Heart left ventricle (tissue), 16 donors: Measurements from ENCODE around the gene AEBP1. TPM values are rescaled to one million over a fixed set of nuclear protein-coding genes. Genes with fewer than 3 reads are reported as not detected.

Experiments
- ATAC-seq, 4 donors: fragments of 200-7000 bp; cut with Tn5 transposase; one replicate each; pipeline ENCODE4 v1.9.1; 2020 to 2022; ENCODE audit warnings: moderate library complexity in 4 of 4, mild to moderate bottlenecking in 3 of 4, moderate number of reproducible peaks in 1 of 4
- DNase-seq, 5 donors: peaks; one replicate each; pipeline ENCODE4 v3.0.0-alpha.2; 2020
- H3K27ac ChIP-seq, 12 donors: fragments of 200-600 bp; sonication (generic) in 4 of 12; one replicate each; pipeline versions ENCODE4 v1.5.0 to v1.8.0; 2016 to 2022; ENCODE audit warnings: mild to moderate bottlenecking in 2 of 12
- H3K27me3 ChIP-seq, 9 donors: fragments of 200-600 bp; sonication (generic) in 2 of 9; one replicate each; pipeline versions ENCODE4 v1.5.1 to v1.8.0; 2016 to 2022; ENCODE audit warnings: mild to moderate bottlenecking in 3 of 9
- H3K36me3 ChIP-seq, 9 donors: fragments of 200-600 bp; sonication (generic) in 2 of 9; one replicate each; pipeline versions ENCODE4 v1.5.0 to v1.8.0; 2018 to 2022; ENCODE audit warnings: mild to moderate bottlenecking in 2 of 9
- H3K4me1 ChIP-seq, 12 donors: fragments of 200-600 bp; sonication (generic) in 4 of 12; one replicate each; pipeline versions ENCODE4 v1.5.0 to v1.8.0; 2016 to 2022; ENCODE audit warnings: mild to moderate bottlenecking in 3 of 12
- H3K4me3 ChIP-seq, 12 donors: fragments of 200-600 bp; sonication (generic) in 4 of 12; one replicate each; pipeline versions ENCODE4 v1.5.0 to v1.8.0; 2017 to 2022; ENCODE audit warnings: mild to moderate bottlenecking in 9 of 12, moderate library complexity in 4 of 12
- H3K9me3 ChIP-seq, 12 donors: fragments of 200-600 bp; sonication (generic) in 4 of 12; one replicate each; pipeline versions ENCODE4 v1.5.0 to v1.8.0; 2016 to 2022; ENCODE audit warnings: mild to moderate bottlenecking in 1 of 12
- POLR2A ChIP-seq, 2 donors: fragments of 450-650 bp; IDR thresholded peaks; one replicate each; pipeline ENCODE4 v1.6.1; 2017; ENCODE audit warnings: antibody characterized with exemption in 2 of 2, mild to moderate bottlenecking in 2 of 2, moderate library complexity in 2 of 2
- WGBS, 4 donors: extraction: QIAGEN DNeasy Blood & Tissue Kit in 2 of 4; methylation state at CpG; one replicate each; pipeline versions ENCODE4 v1.1.5 to v1.1.7; 2013 to 2018; 5-methylcytosine and 5-hydroxymethylcytosine counted together
- intact Hi-C, 10 donors: fragments of 100-400 bp; cut with DNase I; formaldehyde crosslinking; loops; one replicate each; pipeline versions ENCODE4 v1.11.1 to v1.14.2; 2022
- polyA plus RNA-seq, 2 donors: library from polyadenylated mRNA; stranded (reverse); fragments of 200-250 nt; gene quantifications; one replicate each; pipeline ENCODE4 v1.2.3, GENCODE V29; 2013
- total RNA-seq, 9 donors: library from RNA; depleted of rRNA in 2 of 9; stranded (reverse); fragments of >200 nt in 2 of 9; fragmentation: NEBNext Ultra II Directional in 3 of 9; extraction: Animal tissue kit (Norgen Biotek cat#: 25700) in 3 of 9; gene quantifications; one replicate each; pipeline versions ENCODE4 v1.1.0 to v1.2.4, GENCODE V29; 2016 to 2023
- TF ChIP-seq, protein P1 (sequence below), 12 donors: fragments of 200-600 bp; sonication (generic) in 4 of 12; IDR thresholded peaks; one replicate each; pipeline versions ENCODE4 v1.5.0 to v1.8.0; 2018 to 2022; ENCODE audit warnings: antibody characterized with exemption in 12 of 12, mild to moderate bottlenecking in 5 of 12
- donor health status: ischemic (EF 13 %, LVEDD 7.1; RV severe dilation, severe dysfunction).
- donor health status: healthy with polysubstance abuse.
- donor health status: DM: no; HTN: yes; CAD: no.
- donor health status: DM: no; HTN: no; CAD: no.
- donor health status: ischemic (EF 25% LVEDD 6.9; RV normal size, moderate dysfunction).
- donor health status: ischemic (EF 25% LVEDD 5.7; RV mildly dilated, moderate dysfunction).
- donor health status: healthy.
- donor health status: DM: yes; HTN: yes; CAD: no.
- donor health status: ischemic (EF 35%, LVEDD 5.7; RV mildly dilated, moderate dysfunction).
- donor health status: nonischemic (EF 11% LVEDD 7.7; RV severe dilation, severe dysfunction).
- donor health status: DM: yes; HTN: yes; CAD: no.
- donor health status: PGD.
- donor health status: ischemic (EF 29% LVEDD 5.4; RV normal size, mild dysfunction).
- donor health status: nonischemic (EF 23%, LVEDD 6.1; RV moderate dilation, normal function).

The AEBP1 gene
- total and polyA plus RNA-seq, 11 donors, result 10.9 to 51.1 (median 23.2) TPM

- 29 to 46% (median 43%) methylated on average over 2 of the region's 2 CpGs for WGBS, 4 donors
- H3K27ac ChIP-seq, result peak overlapping the region; percentile 46 to 89 (median 74)
- H3K4me3 ChIP-seq, result no peak overlapping the region
- peaks cover 0 to 39% (median 10%) of the 10 kb centered on the region in 12 donors for H3K4me1 ChIP-seq
- peak in 4 of 5 donors; percentile 53 to 75 (median 61) for DNase-seq
- H3K27me3 ChIP-seq, result no peaks in the 10 kb centered on the region
- no peaks in the 10 kb centered on the region for H3K36me3 ChIP-seq
- H3K9me3 ChIP-seq, result peaks cover 0 to 5% (median 0%) of the 10 kb centered on the region in 12 donors
- TF ChIP-seq POLR2A (IDR thresholded peaks at IDR 0.05), result no peak
- TF ChIP-seq, protein P1, sequence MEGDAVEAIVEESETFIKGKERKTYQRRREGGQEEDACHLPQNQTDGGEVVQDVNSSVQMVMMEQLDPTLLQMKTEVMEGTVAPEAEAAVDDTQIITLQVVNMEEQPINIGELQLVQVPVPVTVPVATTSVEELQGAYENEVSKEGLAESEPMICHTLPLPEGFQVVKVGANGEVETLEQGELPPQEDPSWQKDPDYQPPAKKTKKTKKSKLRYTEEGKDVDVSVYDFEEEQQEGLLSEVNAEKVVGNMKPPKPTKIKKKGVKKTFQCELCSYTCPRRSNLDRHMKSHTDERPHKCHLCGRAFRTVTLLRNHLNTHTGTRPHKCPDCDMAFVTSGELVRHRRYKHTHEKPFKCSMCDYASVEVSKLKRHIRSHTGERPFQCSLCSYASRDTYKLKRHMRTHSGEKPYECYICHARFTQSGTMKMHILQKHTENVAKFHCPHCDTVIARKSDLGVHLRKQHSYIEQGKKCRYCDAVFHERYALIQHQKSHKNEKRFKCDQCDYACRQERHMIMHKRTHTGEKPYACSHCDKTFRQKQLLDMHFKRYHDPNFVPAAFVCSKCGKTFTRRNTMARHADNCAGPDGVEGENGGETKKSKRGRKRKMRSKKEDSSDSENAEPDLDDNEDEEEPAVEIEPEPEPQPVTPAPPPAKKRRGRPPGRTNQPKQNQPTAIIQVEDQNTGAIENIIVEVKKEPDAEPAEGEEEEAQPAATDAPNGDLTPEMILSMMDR (IDR thresholded peaks at IDR 0.05), result no peak
- intact Hi-C loops, result loop anchor here in 3 of 10 donors (5.0 to 10.0 kb wide), 3 partner anchors 60 to 65 kb away; no protein-coding TSS in a partner anchor
- ATAC-seq, result peak; percentile 57 to 86 (median 74)
These were observed 27.9 kb downstream of the AEBP1 start for GRCh38 chr7:44132039-44132438.

GRCh38 chr7:44133295-44133694, 29.1 kb downstream of the AEBP1 start:
- intact Hi-C loops, result loop anchor here in 3 of 10 donors (5.0 to 10.0 kb wide), 3 partner anchors 59 to 64 kb away; no protein-coding TSS in a partner anchor

DNA sequence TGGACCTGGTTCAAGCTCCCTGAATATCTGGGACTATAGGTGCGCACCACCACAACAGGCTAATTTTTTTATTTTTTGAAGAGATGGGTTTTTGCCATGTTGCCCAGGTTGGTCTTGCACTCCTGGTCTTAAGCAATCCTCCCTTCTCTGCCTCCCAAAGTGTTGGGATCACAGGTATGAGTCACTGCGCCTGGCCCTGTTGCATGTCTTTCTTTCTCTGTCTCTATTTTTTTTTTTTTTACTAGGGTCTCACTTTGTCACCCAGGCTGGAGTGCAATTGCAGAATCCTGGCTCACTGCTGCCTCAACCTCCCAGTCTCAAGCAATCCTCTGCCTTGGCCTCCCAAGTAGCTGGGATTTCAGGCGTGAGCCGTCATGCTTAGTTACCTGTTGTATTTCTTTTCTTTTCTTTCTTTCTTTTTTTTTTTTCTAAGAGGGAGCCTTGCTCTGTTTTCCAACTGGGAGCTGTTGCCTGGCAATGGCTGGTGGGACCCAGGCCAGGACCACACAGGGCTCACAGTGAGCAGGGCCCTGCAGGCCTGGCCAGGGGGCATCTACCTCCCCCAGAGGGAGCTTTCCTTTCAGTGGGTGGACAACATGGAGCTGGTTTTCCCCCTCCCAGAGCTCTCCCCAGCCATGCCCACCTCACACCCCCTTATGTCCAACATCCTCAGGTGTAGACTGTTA, 30.9 kb downstream of the AEBP1 start:
- no peaks in the 10 kb centered on the region for H3K36me3 ChIP-seq
- H3K27me3 ChIP-seq, result no peaks in the 10 kb centered on the region
- TF ChIP-seq POLR2A (IDR thresholded peaks at IDR 0.05), result no peak
- TF ChIP-seq, protein P1 (IDR thresholded peaks at IDR 0.05), result no peak
- H3K4me1 ChIP-seq, result peaks cover 0 to 35% (median 9%) of the 10 kb centered on the region in 12 donors
- no peak overlapping the region for H3K4me3 ChIP-seq
- 80 to 85% (median 82%) methylated on average over 4 of the region's 4 CpGs for WGBS, 4 donors
- peak in 1 of 5 donors; percentile 31 for DNase-seq
- ATAC-seq, result peak; percentile 13 to 33 (median 24)
- intact Hi-C loops, result loop anchor here in 3 of 10 donors (5.0 to 10.0 kb wide), 3 partner anchors 57 to 62 kb away; no protein-coding TSS in a partner anchor
- no peaks in the 10 kb centered on the region for H3K9me3 ChIP-seq
- peak overlapping the region in 10 of 12 donors; percentile 5 to 50 (median 41) for H3K27ac ChIP-seq

More at GRCh38 chr7:44133295-44133694, 29.1 kb downstream of the AEBP1 start:
- peaks cover 0 to 39% (median 10%) of the 10 kb centered on the region in 12 donors for H3K4me1 ChIP-seq
- 31 to 56% (median 49%) methylated on average over 3 of the region's 3 CpGs for WGBS, 4 donors
- DNase-seq (peak in 1 of 5 donors; percentile 6), ATAC-seq (no peak)
- TF ChIP-seq, protein P1 (IDR thresholded peaks at IDR 0.05), result no peak
- TF ChIP-seq POLR2A (IDR thresholded peaks at IDR 0.05), result no peak
- peak overlapping the region in 8 of 12 donors; percentile 47 to 89 (median 74) for H3K27ac ChIP-seq
- H3K9me3 ChIP-seq, result no peaks in the 10 kb centered on the region
- H3K36me3 ChIP-seq, result no peaks in the 10 kb centered on the region
- H3K4me3 ChIP-seq, result no peak overlapping the region
- H3K27me3 ChIP-seq, result no peaks in the 10 kb centered on the region

DNA sequence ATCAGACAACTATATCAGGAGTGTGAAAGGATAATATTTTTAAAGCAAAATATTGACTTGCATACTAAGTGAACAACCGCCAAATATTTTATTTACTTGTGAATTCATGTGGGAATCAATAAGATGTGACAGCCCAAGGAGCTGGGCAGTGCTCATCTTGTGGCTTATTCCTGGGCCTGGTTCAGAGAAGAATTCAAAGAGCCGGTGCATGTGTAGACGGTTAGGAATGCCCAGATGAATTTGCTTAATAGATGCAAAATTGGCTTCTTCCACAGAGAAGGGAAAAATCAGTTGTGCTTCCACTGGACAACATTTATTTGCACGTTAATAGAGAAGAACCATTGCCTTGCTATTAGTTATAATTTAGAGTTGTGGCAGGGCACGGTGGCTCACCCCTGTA, 32.6 kb downstream of the AEBP1 start:
- H3K27me3 ChIP-seq, result no peaks in the 10 kb centered on the region
- H3K36me3 ChIP-seq, result no peaks in the 10 kb centered on the region
- 74 to 82% (median 76%) methylated on average over 5 of the region's 5 CpGs for WGBS, 4 donors
- DNase-seq (no peak), ATAC-seq (no peak)
- peaks cover 0 to 35% (median 8%) of the 10 kb centered on the region in 12 donors for H3K4me1 ChIP-seq
- H3K9me3 ChIP-seq, result no peaks in the 10 kb centered on the region
- no peak overlapping the region for H3K4me3 ChIP-seq
- peak overlapping the region in 2 of 12 donors; percentile 45 to 50 for H3K27ac ChIP-seq
- no peak for TF ChIP-seq POLR2A (IDR thresholded peaks at IDR 0.05)
- intact Hi-C loops, result loop anchor here in 1 of 10 donors (10.0 kb wide), 1 partner anchor 58 kb away; no protein-coding TSS in a partner anchor
